Activated naive CD4-positive, alpha-beta T cell treated with anti-CD3 and anti-CD28 coated beads, Interleukin-2, amount 10 ng/mL, durations not matched to agents 7 days and 5 days (primary cell): Measurements from ENCODE around the gene AFF3.

Source experiments
- CTCF ChIA-PET: fragments of 350-600 bp; sonication (Branson Sonifier 250); formaldehyde crosslinking; loops from one replicate; lab custom pipeline; 2021; ENCODE audit warnings: antibody characterized with exemption; lab: Charles Lee
- DNase-seq: peaks from one replicate; pipeline ENCODE4 v3.0.0-alpha.2; 2020
- H3K27ac Mint-ChIP-seq: one replicate; pipeline ENCODE4 v1.8.0; 2021; ENCODE audit warnings: mild to moderate bottlenecking, moderate library complexity, mixed read lengths
- H3K27me3 Mint-ChIP-seq: one replicate; pipeline ENCODE4 v1.8.0; 2021; ENCODE audit warnings: mild to moderate bottlenecking, mixed read lengths
- H3K36me3 Mint-ChIP-seq: one replicate; pipeline ENCODE4 v1.8.0; 2021; ENCODE audit warnings: mixed read lengths
- H3K4me1 Mint-ChIP-seq: one replicate; pipeline ENCODE4 v1.8.0; 2021; ENCODE audit warnings: mixed read lengths
- H3K4me3 Mint-ChIP-seq: one replicate; pipeline ENCODE4 v1.8.0; 2021; ENCODE audit warnings: mild to moderate bottlenecking, moderate library complexity, mixed read lengths
- H3K9me3 Mint-ChIP-seq: one replicate; pipeline ENCODE4 v1.8.0; 2021; ENCODE audit warnings: mixed read lengths

Gene AFF3

GRCh38 chr2:100004348-100004884 is 138.0 kb downstream of the AFF3 start:
- Mint-ChIP-seq H3K27ac (no peak overlapping the region), H3K9me3 (no peaks in the 10 kb centered on the region), H3K36me3 (peaks cover 7% of the 10 kb centered on the region), H3K4me1 (peaks cover 22% of the 10 kb centered on the region), H3K27me3 (no peaks in the 10 kb centered on the region), H3K4me3 (no peak overlapping the region)
- CTCF ChIA-PET = interaction anchor here (0.6 to 0.7 kb wide), 2 partner anchors 51 to 386 kb away, joined by 3 to 5 read pairs; no protein-coding TSS in a partner anchor
- DNase-seq = no peak

GRCh38 chr2:100002059-100002458 is 140.3 kb downstream of the AFF3 start:
- CTCF ChIA-PET = no interaction called here
- H3K27me3 Mint-ChIP-seq = no peaks in the 10 kb centered on the region
- peaks cover 22% of the 10 kb centered on the region for H3K4me1 Mint-ChIP-seq
- no peak for DNase-seq
- H3K9me3 Mint-ChIP-seq = no peaks in the 10 kb centered on the region
- H3K4me3 Mint-ChIP-seq = no peak overlapping the region
- H3K36me3 Mint-ChIP-seq = peaks cover 5% of the 10 kb centered on the region
- no peak overlapping the region for H3K27ac Mint-ChIP-seq

- H3K4me3 Mint-ChIP-seq = no peak overlapping the region
Observed at GRCh38 chr2:100000915-100001707, 141.3 kb downstream of the AFF3 start.

GRCh38 chr2:99998651-99999320 is 143.6 kb downstream of the AFF3 start:
- H3K9me3 Mint-ChIP-seq = no peaks in the 10 kb centered on the region
- no peaks in the 10 kb centered on the region for H3K27me3 Mint-ChIP-seq
- DNase-seq = no peak
- peaks cover 22% of the 10 kb centered on the region for H3K4me1 Mint-ChIP-seq
- peaks cover 1% of the 10 kb centered on the region for H3K36me3 Mint-ChIP-seq
- H3K27ac Mint-ChIP-seq = no peak overlapping the region
- H3K4me3 Mint-ChIP-seq = no peak overlapping the region
- CTCF ChIA-PET = no interaction called here

More at GRCh38 chr2:100000915-100001707, 141.3 kb downstream of the AFF3 start:
- no peaks in the 10 kb centered on the region for H3K9me3 Mint-ChIP-seq
- H3K36me3 Mint-ChIP-seq = peaks cover 1% of the 10 kb centered on the region
- peaks cover 22% of the 10 kb centered on the region for H3K4me1 Mint-ChIP-seq
- peak overlapping the region; percentile 39 for H3K27ac Mint-ChIP-seq
- CTCF ChIA-PET = interaction anchor here (0.7 to 1.1 kb wide), 2 partner anchors 11 to 182 kb away, joined by 3 read pairs; no protein-coding TSS in a partner anchor
- DNase-seq = no peak
- H3K27me3 Mint-ChIP-seq = no peaks in the 10 kb centered on the region

- H3K4me1 Mint-ChIP-seq = no peaks in the 10 kb centered on the region
- CTCF ChIA-PET = no interaction called here
Observed at GRCh38 chr2:99989905-99990304, 152.5 kb downstream of the AFF3 start.

GRCh38 chr2:99988599-99988998 is 153.8 kb downstream of the AFF3 start:
- Mint-ChIP-seq H3K27ac (no peak overlapping the region), H3K36me3 (peaks cover 1% of the 10 kb centered on the region), H3K9me3 (no peaks in the 10 kb centered on the region), H3K27me3 (no peaks in the 10 kb centered on the region), H3K4me1 (no peaks in the 10 kb centered on the region), H3K4me3 (no peak overlapping the region)
- DNase-seq = no peak
- CTCF ChIA-PET = no interaction called here

More at GRCh38 chr2:99989905-99990304, 152.5 kb downstream of the AFF3 start:
- peaks cover 1% of the 10 kb centered on the region for H3K36me3 Mint-ChIP-seq
- no peaks in the 10 kb centered on the region for H3K27me3 Mint-ChIP-seq
- no peak overlapping the region for H3K4me3 Mint-ChIP-seq
- DNase-seq = no peak
- H3K9me3 Mint-ChIP-seq = no peaks in the 10 kb centered on the region
- H3K27ac Mint-ChIP-seq = no peak overlapping the region

GRCh38 chr2:99987160-99987559 is 155.2 kb downstream of the AFF3 start:
- CTCF ChIA-PET = interaction anchor here (1.2 kb wide), 1 partner anchor 255 kb away, joined by 3 read pairs; no protein-coding TSS in a partner anchor
- no peak overlapping the region for H3K27ac Mint-ChIP-seq
- no peaks in the 10 kb centered on the region for H3K9me3 Mint-ChIP-seq
- H3K27me3 Mint-ChIP-seq = no peaks in the 10 kb centered on the region
- H3K36me3 Mint-ChIP-seq = peaks cover 1% of the 10 kb centered on the region
- H3K4me1 Mint-ChIP-seq = no peaks in the 10 kb centered on the region
- no peak overlapping the region for H3K4me3 Mint-ChIP-seq
- DNase-seq = no peak

- CTCF ChIA-PET = no interaction called here
- no peaks in the 10 kb centered on the region for H3K27me3 Mint-ChIP-seq
- no peaks in the 10 kb centered on the region for H3K9me3 Mint-ChIP-seq
- H3K36me3 Mint-ChIP-seq = no peaks in the 10 kb centered on the region
- no peak overlapping the region for H3K4me3 Mint-ChIP-seq
- no peak for DNase-seq
- no peaks in the 10 kb centered on the region for H3K4me1 Mint-ChIP-seq
- H3K27ac Mint-ChIP-seq = no peak overlapping the region
Observed at GRCh38 chr2:99984799-99985515, 157.4 kb downstream of the AFF3 start.

- CTCF ChIA-PET = no interaction called here
- no peak overlapping the region for H3K27ac Mint-ChIP-seq
- H3K36me3 Mint-ChIP-seq = no peaks in the 10 kb centered on the region
Observed at GRCh38 chr2:99982744-99983143, 159.6 kb downstream of the AFF3 start.

GRCh38 chr2:99981840-99982239 is 160.6 kb downstream of the AFF3 start:
- no peak for DNase-seq
- Mint-ChIP-seq H3K27me3 (no peaks in the 10 kb centered on the region), H3K36me3 (no peaks in the 10 kb centered on the region), H3K27ac (no peak overlapping the region), H3K9me3 (no peaks in the 10 kb centered on the region), H3K4me1 (no peaks in the 10 kb centered on the region), H3K4me3 (no peak overlapping the region)
- CTCF ChIA-PET = no interaction called here

More at GRCh38 chr2:99982744-99983143, 159.6 kb downstream of the AFF3 start:
- Mint-ChIP-seq H3K4me1 (no peaks in the 10 kb centered on the region), H3K4me3 (no peak overlapping the region), H3K9me3 (no peaks in the 10 kb centered on the region), H3K27me3 (no peaks in the 10 kb centered on the region)
- DNase-seq = no peak

GRCh38 chr2:99980176-99980575 is 162.2 kb downstream of the AFF3 start:
- H3K9me3 Mint-ChIP-seq = no peaks in the 10 kb centered on the region
- no peaks in the 10 kb centered on the region for H3K27me3 Mint-ChIP-seq
- no peak for DNase-seq
- CTCF ChIA-PET = no interaction called here
- no peak overlapping the region for H3K4me3 Mint-ChIP-seq
- H3K27ac Mint-ChIP-seq = no peak overlapping the region
- no peaks in the 10 kb centered on the region for H3K4me1 Mint-ChIP-seq
- no peaks in the 10 kb centered on the region for H3K36me3 Mint-ChIP-seq

- CTCF ChIA-PET = no interaction called here
- Mint-ChIP-seq H3K4me1 (no peaks in the 10 kb centered on the region), H3K9me3 (no peaks in the 10 kb centered on the region), H3K27me3 (no peaks in the 10 kb centered on the region), H3K4me3 (no peak overlapping the region), H3K36me3 (no peaks in the 10 kb centered on the region), H3K27ac (no peak overlapping the region)
- DNase-seq = no peak
Observed at GRCh38 chr2:99977966-99978365, 164.4 kb downstream of the AFF3 start.

GRCh38 chr2:99975386-99975785 is 167.0 kb downstream of the AFF3 start:
- Mint-ChIP-seq H3K4me1 (no peaks in the 10 kb centered on the region), H3K4me3 (no peak overlapping the region), H3K27ac (no peak overlapping the region), H3K9me3 (no peaks in the 10 kb centered on the region), H3K36me3 (no peaks in the 10 kb centered on the region), H3K27me3 (no peaks in the 10 kb centered on the region)
- CTCF ChIA-PET = no interaction called here
- DNase-seq = no peak
